ENCODE measurements around the gene ENTPD7. TPM values are rescaled to one million over a fixed set of nuclear protein-coding genes. Genes with fewer than 3 reads are reported as not detected.

Gene ENTPD7
- total RNA-seq, 1 experiment from 2014 or later = 7.4 TPM

- H3K36me3 Mint-ChIP-seq (ENCODE audit: insufficient read depth, unreplicated experiment) = peaks cover 5% of the 10 kb centered on the region
- H3K4me3 Mint-ChIP-seq (ENCODE audit: low read depth, unreplicated experiment) = no peak overlapping the region
- no peak for DNase-seq
- no peaks in the 10 kb centered on the region for H3K27me3 Mint-ChIP-seq (ENCODE audit: unreplicated experiment)
- no peak overlapping the region for H3K27ac Mint-ChIP-seq (ENCODE audit: unreplicated experiment)
- BruUV-seq (replicated peaks) = no TSS peak
- CTCF ChIA-PET = interaction anchor here (0.6 kb wide), 1 partner anchor 15 kb away, joined by 3 read pairs; no protein-coding TSS in a partner anchor
- H3K9me3 Mint-ChIP-seq (ENCODE audit: low read depth, unreplicated experiment) = no peaks in the 10 kb centered on the region
- peaks cover 16% of the 10 kb centered on the region for H3K4me1 Mint-ChIP-seq (ENCODE audit: low read depth, unreplicated experiment)
- TF ChIP-seq CTCF (IDR thresholded peaks at IDR 0.05; ENCODE audit: unreplicated experiment) = no peak
- intact Hi-C loops (cut with micrococcal nuclease; ENCODE audit: unreplicated experiment) = no loop called here
These were observed 7.9 kb downstream of the ENTPD7 start for GRCh38 chr10:99667108-99667751.

GRCh38 chr10:99671386-99671785 is 12.1 kb downstream of the ENTPD7 start:
- H3K4me3 Mint-ChIP-seq (ENCODE audit: low read depth, unreplicated experiment) = no peak overlapping the region
- CTCF ChIA-PET = no interaction called here
- DNase-seq = no peak
- no peak overlapping the region for H3K27ac Mint-ChIP-seq (ENCODE audit: unreplicated experiment)
- no peaks in the 10 kb centered on the region for H3K9me3 Mint-ChIP-seq (ENCODE audit: low read depth, unreplicated experiment)
- peaks cover 5% of the 10 kb centered on the region for H3K36me3 Mint-ChIP-seq (ENCODE audit: insufficient read depth, unreplicated experiment)
- peaks cover 11% of the 10 kb centered on the region for H3K4me1 Mint-ChIP-seq (ENCODE audit: low read depth, unreplicated experiment)
- BruUV-seq (replicated peaks) = no TSS peak
- H3K27me3 Mint-ChIP-seq (ENCODE audit: unreplicated experiment) = no peaks in the 10 kb centered on the region
- intact Hi-C loops (cut with micrococcal nuclease; ENCODE audit: unreplicated experiment) = no loop called here
- TF ChIP-seq CTCF (IDR thresholded peaks at IDR 0.05; ENCODE audit: unreplicated experiment) = no peak

- no peak for DNase-seq
- Mint-ChIP-seq H3K36me3 (ENCODE audit: insufficient read depth, unreplicated experiment) (peaks cover 5% of the 10 kb centered on the region), H3K27me3 (ENCODE audit: unreplicated experiment) (no peaks in the 10 kb centered on the region), H3K27ac (ENCODE audit: unreplicated experiment) (no peak overlapping the region), H3K9me3 (ENCODE audit: low read depth, unreplicated experiment) (no peaks in the 10 kb centered on the region), H3K4me1 (ENCODE audit: low read depth, unreplicated experiment) (no peaks in the 10 kb centered on the region), H3K4me3 (ENCODE audit: low read depth, unreplicated experiment) (no peak overlapping the region)
- TF ChIP-seq CTCF (IDR thresholded peaks at IDR 0.05; ENCODE audit: unreplicated experiment) = no peak
- intact Hi-C loops (cut with micrococcal nuclease; ENCODE audit: unreplicated experiment) = no loop called here
- CTCF ChIA-PET = interaction anchor here (0.5 kb wide), 1 partner anchor 348 kb away, joined by 3 read pairs; no protein-coding TSS in a partner anchor
- BruUV-seq (replicated peaks) = no TSS peak
These were observed 13.6 kb downstream of the ENTPD7 start for GRCh38 chr10:99672884-99673283.

GRCh38 chr10:99673492-99673891 is 14.2 kb downstream of the ENTPD7 start:
- intact Hi-C loops (cut with micrococcal nuclease; ENCODE audit: unreplicated experiment) = no loop called here
- no peaks in the 10 kb centered on the region for H3K4me1 Mint-ChIP-seq (ENCODE audit: low read depth, unreplicated experiment)

More at GRCh38 chr10:99673492-99673891, 14.2 kb downstream of the ENTPD7 start:
- Mint-ChIP-seq H3K4me3 (ENCODE audit: low read depth, unreplicated experiment) (no peak overlapping the region), H3K27ac (ENCODE audit: unreplicated experiment) (no peak overlapping the region), H3K9me3 (ENCODE audit: low read depth, unreplicated experiment) (no peaks in the 10 kb centered on the region), H3K36me3 (ENCODE audit: insufficient read depth, unreplicated experiment) (peaks cover 5% of the 10 kb centered on the region), H3K27me3 (ENCODE audit: unreplicated experiment) (no peaks in the 10 kb centered on the region)
- CTCF ChIA-PET = no interaction called here
- BruUV-seq (replicated peaks) = no TSS peak
- DNase-seq = no peak
- no peak for TF ChIP-seq CTCF (IDR thresholded peaks at IDR 0.05; ENCODE audit: unreplicated experiment)
